ENCODE results near the gene SAXO1. TPM values are rescaled to one million over a fixed set of nuclear protein-coding genes. Genes with fewer than 3 reads are reported as not detected.
A peak's percentile ranks its signal among the peaks of the same experiment; 100 is the strongest.

The SAXO1 gene
- total and polyA plus RNA-seq, 2 experiments from 2014 or later, result 0.02 TPM; not detected in 1

DNA sequence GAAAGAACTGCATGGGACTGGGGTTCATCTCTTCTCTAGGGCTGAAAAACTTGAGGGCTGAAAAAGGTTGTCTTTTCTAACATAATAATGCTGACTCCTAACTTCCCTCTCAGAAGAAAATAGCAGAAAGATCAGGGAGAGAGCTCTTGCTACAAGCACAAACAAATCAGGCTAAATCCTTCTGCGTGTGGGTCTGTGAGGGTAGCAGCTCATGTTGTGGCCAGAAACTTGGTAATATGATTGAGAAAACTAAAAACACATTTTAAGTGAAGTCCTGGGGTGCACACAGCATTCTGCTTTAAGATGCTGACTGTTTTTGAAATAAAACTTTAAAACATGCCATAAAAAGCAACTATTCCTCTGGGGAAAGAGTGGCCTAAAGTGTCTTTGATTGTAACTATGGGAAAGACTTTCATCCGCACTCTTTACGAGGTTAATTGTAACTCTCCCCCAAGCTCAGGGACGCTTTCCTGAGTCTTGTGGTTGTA lies 56.7 kb downstream of the SAXO1 start:
- Histone ChIP-seq H3K4me1 (ENCODE audit: insufficient read depth) (0 out of 2 replicates have a peak, but pooled peaks cover 2% of the 10 kb centered on the region), H3K4me3 (no peak overlapping the region), H2AFZ (peak overlapping the region; percentile 43; the same call in 1 of the 2 replicates), H3K9me2 (ENCODE audit: insufficient read depth) (no peaks in the 10 kb centered on the region), H3K4me2 (no peak overlapping the region), H3K27ac (ENCODE audit: low read depth) (no peak overlapping the region), H4K20me1 (replicated peaks; ENCODE audit: insufficient read depth) (no peaks in the 10 kb centered on the region), H3K27me3 (ENCODE audit: insufficient read depth) (no peaks in the 10 kb centered on the region), H3K36me3 (ENCODE audit: insufficient read depth) (no peaks in the 10 kb centered on the region), H3F3A (replicated peaks; ENCODE audit: low read depth) (no peaks in the 10 kb centered on the region), H3K79me2 (replicated peaks; ENCODE audit: insufficient read depth) (no peaks in the 10 kb centered on the region; the same call in 1 of the 2 replicates)
- no peak overlapping the region for H3K4me3 Mint-ChIP-seq
- ATAC-seq, result no peak
- H3K27me3 Mint-ChIP-seq (ENCODE audit: insufficient read depth, low read depth, poor library complexity), result peaks cover 6% of the 10 kb centered on the region
- H3K4me1 Mint-ChIP-seq, result peaks cover 12% of the 10 kb centered on the region; the same call in 2 of the 3 replicates
- TF ChIP-seq, protein P1, sequence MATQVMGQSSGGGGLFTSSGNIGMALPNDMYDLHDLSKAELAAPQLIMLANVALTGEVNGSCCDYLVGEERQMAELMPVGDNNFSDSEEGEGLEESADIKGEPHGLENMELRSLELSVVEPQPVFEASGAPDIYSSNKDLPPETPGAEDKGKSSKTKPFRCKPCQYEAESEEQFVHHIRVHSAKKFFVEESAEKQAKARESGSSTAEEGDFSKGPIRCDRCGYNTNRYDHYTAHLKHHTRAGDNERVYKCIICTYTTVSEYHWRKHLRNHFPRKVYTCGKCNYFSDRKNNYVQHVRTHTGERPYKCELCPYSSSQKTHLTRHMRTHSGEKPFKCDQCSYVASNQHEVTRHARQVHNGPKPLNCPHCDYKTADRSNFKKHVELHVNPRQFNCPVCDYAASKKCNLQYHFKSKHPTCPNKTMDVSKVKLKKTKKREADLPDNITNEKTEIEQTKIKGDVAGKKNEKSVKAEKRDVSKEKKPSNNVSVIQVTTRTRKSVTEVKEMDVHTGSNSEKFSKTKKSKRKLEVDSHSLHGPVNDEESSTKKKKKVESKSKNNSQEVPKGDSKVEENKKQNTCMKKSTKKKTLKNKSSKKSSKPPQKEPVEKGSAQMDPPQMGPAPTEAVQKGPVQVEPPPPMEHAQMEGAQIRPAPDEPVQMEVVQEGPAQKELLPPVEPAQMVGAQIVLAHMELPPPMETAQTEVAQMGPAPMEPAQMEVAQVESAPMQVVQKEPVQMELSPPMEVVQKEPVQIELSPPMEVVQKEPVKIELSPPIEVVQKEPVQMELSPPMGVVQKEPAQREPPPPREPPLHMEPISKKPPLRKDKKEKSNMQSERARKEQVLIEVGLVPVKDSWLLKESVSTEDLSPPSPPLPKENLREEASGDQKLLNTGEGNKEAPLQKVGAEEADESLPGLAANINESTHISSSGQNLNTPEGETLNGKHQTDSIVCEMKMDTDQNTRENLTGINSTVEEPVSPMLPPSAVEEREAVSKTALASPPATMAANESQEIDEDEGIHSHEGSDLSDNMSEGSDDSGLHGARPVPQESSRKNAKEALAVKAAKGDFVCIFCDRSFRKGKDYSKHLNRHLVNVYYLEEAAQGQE (IDR thresholded peaks at IDR 0.05; ENCODE audit: unreplicated experiment), result no peak
- TF ChIP-seq ZNF331 (CRISPR knock-in tag; IDR thresholded peaks at IDR 0.05; ENCODE audit: low read depth) (no peak), ZNF114 (CRISPR knock-in tag; IDR thresholded peaks at IDR 0.05) (no peak)
- TF ChIP-seq, protein P2, sequence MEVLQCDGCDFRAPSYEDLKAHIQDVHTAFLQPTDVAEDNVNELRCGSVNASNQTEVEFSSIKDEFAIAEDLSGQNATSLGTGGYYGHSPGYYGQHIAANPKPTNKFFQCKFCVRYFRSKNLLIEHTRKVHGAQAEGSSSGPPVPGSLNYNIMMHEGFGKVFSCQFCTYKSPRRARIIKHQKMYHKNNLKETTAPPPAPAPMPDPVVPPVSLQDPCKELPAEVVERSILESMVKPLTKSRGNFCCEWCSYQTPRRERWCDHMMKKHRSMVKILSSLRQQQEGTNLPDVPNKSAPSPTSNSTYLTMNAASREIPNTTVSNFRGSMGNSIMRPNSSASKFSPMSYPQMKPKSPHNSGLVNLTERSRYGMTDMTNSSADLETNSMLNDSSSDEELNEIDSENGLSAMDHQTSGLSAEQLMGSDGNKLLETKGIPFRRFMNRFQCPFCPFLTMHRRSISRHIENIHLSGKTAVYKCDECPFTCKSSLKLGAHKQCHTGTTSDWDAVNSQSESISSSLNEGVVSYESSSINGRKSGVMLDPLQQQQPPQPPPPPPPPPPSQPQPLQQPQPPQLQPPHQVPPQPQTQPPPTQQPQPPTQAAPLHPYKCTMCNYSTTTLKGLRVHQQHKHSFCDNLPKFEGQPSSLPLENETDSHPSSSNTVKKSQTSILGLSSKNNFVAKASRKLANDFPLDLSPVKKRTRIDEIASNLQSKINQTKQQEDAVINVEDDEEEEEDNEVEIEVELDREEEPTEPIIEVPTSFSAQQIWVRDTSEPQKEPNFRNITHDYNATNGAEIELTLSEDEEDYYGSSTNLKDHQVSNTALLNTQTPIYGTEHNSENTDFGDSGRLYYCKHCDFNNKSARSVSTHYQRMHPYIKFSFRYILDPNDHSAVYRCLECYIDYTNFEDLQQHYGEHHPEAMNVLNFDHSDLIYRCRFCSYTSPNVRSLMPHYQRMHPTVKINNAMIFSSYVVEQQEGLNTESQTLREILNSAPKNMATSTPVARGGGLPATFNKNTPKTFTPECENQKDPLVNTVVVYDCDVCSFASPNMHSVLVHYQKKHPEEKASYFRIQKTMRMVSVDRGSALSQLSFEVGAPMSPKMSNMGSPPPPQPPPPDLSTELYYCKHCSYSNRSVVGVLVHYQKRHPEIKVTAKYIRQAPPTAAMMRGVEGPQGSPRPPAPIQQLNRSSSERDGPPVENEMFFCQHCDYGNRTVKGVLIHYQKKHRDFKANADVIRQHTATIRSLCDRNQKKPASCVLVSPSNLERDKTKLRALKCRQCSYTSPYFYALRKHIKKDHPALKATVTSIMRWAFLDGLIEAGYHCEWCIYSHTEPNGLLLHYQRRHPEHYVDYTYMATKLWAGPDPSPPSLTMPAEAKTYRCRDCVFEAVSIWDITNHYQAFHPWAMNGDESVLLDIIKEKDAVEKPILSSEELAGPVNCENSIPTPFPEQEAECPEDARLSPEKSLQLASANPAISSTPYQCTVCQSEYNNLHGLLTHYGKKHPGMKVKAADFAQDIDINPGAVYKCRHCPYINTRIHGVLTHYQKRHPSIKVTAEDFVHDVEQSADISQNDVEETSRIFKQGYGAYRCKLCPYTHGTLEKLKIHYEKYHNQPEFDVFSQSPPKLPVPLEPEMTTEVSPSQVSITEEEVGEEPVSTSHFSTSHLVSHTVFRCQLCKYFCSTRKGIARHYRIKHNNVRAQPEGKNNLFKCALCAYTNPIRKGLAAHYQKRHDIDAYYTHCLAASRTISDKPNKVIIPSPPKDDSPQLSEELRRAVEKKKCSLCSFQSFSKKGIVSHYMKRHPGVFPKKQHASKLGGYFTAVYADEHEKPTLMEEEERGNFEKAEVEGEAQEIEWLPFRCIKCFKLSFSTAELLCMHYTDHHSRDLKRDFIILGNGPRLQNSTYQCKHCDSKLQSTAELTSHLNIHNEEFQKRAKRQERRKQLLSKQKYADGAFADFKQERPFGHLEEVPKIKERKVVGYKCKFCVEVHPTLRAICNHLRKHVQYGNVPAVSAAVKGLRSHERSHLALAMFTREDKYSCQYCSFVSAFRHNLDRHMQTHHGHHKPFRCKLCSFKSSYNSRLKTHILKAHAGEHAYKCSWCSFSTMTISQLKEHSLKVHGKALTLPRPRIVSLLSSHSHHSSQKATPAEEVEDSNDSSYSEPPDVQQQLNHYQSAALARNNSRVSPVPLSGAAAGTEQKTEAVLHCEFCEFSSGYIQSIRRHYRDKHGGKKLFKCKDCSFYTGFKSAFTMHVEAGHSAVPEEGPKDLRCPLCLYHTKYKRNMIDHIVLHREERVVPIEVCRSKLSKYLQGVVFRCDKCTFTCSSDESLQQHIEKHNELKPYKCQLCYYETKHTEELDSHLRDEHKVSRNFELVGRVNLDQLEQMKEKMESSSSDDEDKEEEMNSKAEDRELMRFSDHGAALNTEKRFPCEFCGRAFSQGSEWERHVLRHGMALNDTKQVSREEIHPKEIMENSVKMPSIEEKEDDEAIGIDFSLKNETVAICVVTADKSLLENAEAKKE (CRISPR knock-in tag; IDR thresholded peaks at IDR 0.05), result no peak
- no peaks in the 10 kb centered on the region for H3K9me3 Mint-ChIP-seq
- no peak for DNase-seq (ENCODE audit: low spot score)
- no peaks in the 10 kb centered on the region for H3K36me3 Mint-ChIP-seq (ENCODE audit: low read depth)
- H3K27ac Mint-ChIP-seq, result no peak overlapping the region

All from GM23338 (cell line).